Breast epithelium (tissue), 3 donors: ENCODE data around the gene MGAT1.

Source experiments
- CTCF ChIP-seq, 3 donors: fragments of 450-650 bp; IDR thresholded peaks; one replicate each; pipeline ENCODE4 v1.5.1; 2016 to 2017; ENCODE audit warnings: antibody characterized with exemption in 3 of 3, mild to moderate bottlenecking in 3 of 3, moderate library complexity in 3 of 3
- POLR2A ChIP-seq: fragments of 450-650 bp; IDR thresholded peaks from one replicate; pipeline ENCODE4 v1.6.1; 2016; ENCODE audit warnings: antibody characterized with exemption, mild to moderate bottlenecking, moderate library complexity

- TF ChIP-seq CTCF (IDR thresholded peaks at IDR 0.05) (no peak), POLR2A (no peak)
Measured at GRCh38 chr5:180791611-180792213, 10.9 kb downstream of the MGAT1 start.
